HEK293T (cell line): Measurements from ENCODE around the gene RBMX.

ENCODE experiments used
- BHLHE40 ChIP-seq: fragments of 450-650 bp; IDR thresholded peaks from 2 replicates; pipeline ENCODE4 v1.6.1; 2016; ENCODE audit warnings: mild to moderate bottlenecking, moderate library complexity, borderline replicate concordance
- CTBP1 ChIP-seq: fragments of 450-650 bp; IDR thresholded peaks from 2 replicates; pipeline ENCODE4 v1.6.1; 2016; ENCODE audit warnings: borderline replicate concordance
- ELF4 ChIP-seq: fragments of 450-650 bp; IDR thresholded peaks from 2 replicates; pipeline ENCODE4 v1.6.1; 2017; ENCODE audit warnings: antibody characterized with exemption
- FOXA1 ChIP-seq: fragments of 450-650 bp; IDR thresholded peaks from 2 replicates; pipeline ENCODE4 v1.6.1; 2016; ENCODE audit warnings: mild to moderate bottlenecking
- FOXK2 ChIP-seq: fragments of 450-650 bp; IDR thresholded peaks from 2 replicates; pipeline ENCODE4 v1.6.1; 2016; ENCODE audit warnings: mild to moderate bottlenecking
- FOXM1 ChIP-seq: fragments of 450-650 bp; IDR thresholded peaks from 2 replicates; pipeline ENCODE4 v1.6.1; 2017; ENCODE audit warnings: mild to moderate bottlenecking, borderline replicate concordance
- L3MBTL2 ChIP-seq: fragments of 450-650 bp; conservative IDR thresholded peaks from 2 replicates; pipeline ENCODE4 v1.6.1; 2016; ENCODE audit warnings: mild to moderate bottlenecking
- LEF1 ChIP-seq: fragments of 450-650 bp; IDR thresholded peaks from 2 replicates; pipeline ENCODE4 v1.6.1; 2017; ENCODE audit warnings: mild to moderate bottlenecking, borderline replicate concordance
- NFRKB ChIP-seq: fragments of 450-650 bp; IDR thresholded peaks from 2 replicates; pipeline ENCODE4 v1.6.1; 2016; ENCODE audit warnings: mild to moderate bottlenecking, moderate library complexity
- SP1 ChIP-seq: fragments of 450-650 bp; IDR thresholded peaks from 2 replicates; pipeline ENCODE4 v1.6.1; 2017
- SUZ12 ChIP-seq: fragments of 450-650 bp; IDR thresholded peaks from 2 replicates; pipeline ENCODE4 v1.6.1; 2016; ENCODE audit warnings: mild to moderate bottlenecking
- TARDBP ChIP-seq: fragments of 450-650 bp; IDR thresholded peaks from 2 replicates; pipeline ENCODE4 v1.6.1; 2016
- ZNF384 ChIP-seq: fragments of 450-650 bp; IDR thresholded peaks from 2 replicates; pipeline ENCODE4 v1.6.1; 2016
- TF ChIP-seq, protein P1 (sequence below): fragments of 450-650 bp; IDR thresholded peaks from 2 replicates; pipeline ENCODE4 v1.6.1; 2016

DNA sequence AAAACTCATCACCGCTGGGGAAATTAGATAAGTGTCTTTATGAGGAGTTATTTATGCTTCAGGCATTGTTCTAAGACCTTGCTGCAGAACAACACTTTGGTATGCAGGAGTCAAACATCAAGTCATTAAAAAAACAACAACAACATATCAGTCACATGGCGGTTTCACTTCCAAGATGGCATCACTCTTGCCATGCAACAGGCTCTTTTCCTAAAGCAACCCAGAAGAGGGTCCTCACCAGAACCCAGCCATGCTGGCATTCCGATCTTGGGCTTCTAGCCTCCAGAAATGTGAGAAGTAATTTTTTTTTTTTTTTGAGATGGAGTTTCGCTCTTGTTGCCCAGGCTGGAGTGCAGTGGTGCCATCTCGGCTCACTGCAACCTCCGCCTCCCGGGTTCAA, 8.7 kb upstream of the RBMX start:
- TF ChIP-seq BHLHE40 (no peak), L3MBTL2 (no peak), TARDBP (no peak), FOXA1 (no peak), ZNF384 (no peak), NFRKB (no peak), SUZ12 (no peak), CTBP1 (no peak), SP1 (no peak), ELF4 (no peak), FOXK2 (no peak), LEF1 (no peak), FOXM1 (no peak)
- TF ChIP-seq, protein P1, sequence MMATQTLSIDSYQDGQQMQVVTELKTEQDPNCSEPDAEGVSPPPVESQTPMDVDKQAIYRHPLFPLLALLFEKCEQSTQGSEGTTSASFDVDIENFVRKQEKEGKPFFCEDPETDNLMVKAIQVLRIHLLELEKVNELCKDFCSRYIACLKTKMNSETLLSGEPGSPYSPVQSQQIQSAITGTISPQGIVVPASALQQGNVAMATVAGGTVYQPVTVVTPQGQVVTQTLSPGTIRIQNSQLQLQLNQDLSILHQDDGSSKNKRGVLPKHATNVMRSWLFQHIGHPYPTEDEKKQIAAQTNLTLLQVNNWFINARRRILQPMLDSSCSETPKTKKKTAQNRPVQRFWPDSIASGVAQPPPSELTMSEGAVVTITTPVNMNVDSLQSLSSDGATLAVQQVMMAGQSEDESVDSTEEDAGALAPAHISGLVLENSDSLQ = no peak
